DLD1 (cell line): ENCODE results near the gene FANCC.

Source experiments
- in situ Hi-C: cut with HindIII; loops from 2 replicates; pipeline ENCODE4 v1.10.0; 2017; ENCODE audit warnings: low sequenced_read_pairs

Gene FANCC

DNA sequence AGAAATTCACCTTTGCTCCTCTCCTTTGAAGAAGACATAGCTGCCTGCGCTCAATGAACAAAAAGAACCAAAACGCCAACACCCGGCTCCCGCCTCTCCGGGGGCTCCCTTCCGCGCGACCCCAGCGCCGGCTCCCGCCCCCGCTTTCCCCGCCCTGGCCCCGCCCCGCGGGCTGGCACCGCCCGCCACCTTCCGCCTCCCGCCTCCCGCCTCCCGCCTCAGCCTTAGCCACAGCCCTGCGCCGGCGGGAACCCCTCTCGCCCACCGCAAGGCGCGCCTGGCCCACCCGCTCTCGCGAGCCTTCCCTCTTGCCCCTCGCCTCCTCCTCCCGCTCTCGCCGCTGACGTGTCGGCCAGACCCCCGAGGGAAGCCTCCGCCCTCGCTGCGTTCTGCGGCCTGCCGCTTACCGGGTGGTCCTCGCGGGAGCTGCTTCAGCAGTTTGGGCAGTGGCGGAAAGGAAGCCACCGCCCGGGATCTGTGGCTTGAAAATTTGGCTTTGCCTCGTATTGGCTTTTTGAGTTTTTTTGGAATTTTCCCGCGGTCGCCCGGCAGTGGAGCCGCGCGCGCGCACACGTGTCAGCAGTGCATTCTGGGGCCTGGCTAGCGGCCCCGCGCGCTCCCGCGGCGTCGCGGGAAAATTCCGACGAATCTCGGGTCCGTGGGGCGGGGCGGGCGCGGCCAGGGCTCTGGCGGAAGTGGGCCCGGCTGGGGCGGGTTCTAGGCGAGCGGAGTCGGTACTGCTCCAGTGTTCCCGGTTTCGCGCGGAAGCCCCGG lies at the start of gene FANCC:
FANCC (minus strand) TSS at position 591 of the 774 bp plus-strand sequence. CDS start 68,418 bp downstream, outside the sequence.
- in situ Hi-C loops, result no loop called here

DNA sequence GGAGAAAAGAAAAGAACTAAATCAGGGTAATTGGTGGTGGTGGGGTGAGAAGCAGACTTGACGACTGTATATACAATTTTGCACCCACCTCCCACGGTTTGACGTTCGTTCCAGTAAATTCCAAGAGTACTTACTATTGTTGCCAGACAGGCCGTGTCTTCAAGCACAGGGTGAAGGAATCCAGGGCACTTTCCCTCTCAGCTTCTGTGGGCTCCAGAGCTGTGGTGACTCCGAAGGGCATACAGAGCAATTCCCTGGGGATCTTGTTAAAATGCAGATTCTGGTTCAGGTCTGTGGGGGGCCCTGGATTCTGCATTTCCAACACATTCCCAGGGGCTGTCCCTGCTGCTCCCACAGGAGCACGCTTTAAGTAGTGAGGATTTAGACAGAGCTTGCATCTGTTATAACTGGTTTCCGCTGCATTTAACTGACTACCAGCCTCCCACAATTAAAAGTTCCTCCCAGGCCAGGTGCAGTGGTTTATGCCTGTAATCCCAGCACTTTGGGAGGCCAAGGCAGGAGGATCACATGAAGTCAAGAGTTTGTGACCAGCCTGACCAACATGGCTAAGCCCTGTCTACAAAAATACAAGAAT lies 49.3 kb upstream of the FANCC start:
- in situ Hi-C loops, result no loop called here

- in situ Hi-C loops, result no loop called here
Measured at GRCh38 chr9:95365766-95366165, 48.3 kb upstream of the FANCC start.

- in situ Hi-C loops, result no loop called here
Measured at GRCh38 chr9:95363051-95363841, 45.7 kb upstream of the FANCC start.

- in situ Hi-C loops, result no loop called here
Measured at GRCh38 chr9:95360866-95361265, 43.4 kb upstream of the FANCC start.

GRCh38 chr9:95357316-95357715 lies 39.8 kb upstream of the FANCC start:
- in situ Hi-C loops, result no loop called here

DNA sequence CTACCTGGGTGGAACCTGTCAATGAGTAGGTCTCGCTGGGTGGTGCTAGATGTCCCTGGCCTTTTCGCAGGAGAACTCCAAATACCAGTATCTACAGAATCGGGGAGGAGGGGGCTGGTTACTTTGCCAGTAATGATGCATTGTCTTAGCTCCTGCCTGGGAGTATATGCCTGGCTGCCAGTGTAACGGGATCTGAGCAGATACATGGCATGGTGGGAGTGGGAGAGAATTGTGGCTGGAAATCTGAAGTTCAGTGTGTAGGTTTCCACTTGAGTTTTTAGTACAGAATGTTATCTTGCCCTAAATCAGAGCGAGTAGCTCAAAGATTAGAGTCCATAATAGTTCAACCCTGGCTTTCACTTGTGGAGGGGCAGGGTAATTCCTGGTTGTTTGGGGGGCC lies 38.0 kb upstream of the FANCC start:
- in situ Hi-C loops, result no loop called here

GRCh38 chr9:95351051-95351450 lies 33.5 kb upstream of the FANCC start:
- in situ Hi-C loops, result no loop called here

- in situ Hi-C loops, result no loop called here
Measured at GRCh38 chr9:95350266-95350665, 32.8 kb upstream of the FANCC start.

DNA sequence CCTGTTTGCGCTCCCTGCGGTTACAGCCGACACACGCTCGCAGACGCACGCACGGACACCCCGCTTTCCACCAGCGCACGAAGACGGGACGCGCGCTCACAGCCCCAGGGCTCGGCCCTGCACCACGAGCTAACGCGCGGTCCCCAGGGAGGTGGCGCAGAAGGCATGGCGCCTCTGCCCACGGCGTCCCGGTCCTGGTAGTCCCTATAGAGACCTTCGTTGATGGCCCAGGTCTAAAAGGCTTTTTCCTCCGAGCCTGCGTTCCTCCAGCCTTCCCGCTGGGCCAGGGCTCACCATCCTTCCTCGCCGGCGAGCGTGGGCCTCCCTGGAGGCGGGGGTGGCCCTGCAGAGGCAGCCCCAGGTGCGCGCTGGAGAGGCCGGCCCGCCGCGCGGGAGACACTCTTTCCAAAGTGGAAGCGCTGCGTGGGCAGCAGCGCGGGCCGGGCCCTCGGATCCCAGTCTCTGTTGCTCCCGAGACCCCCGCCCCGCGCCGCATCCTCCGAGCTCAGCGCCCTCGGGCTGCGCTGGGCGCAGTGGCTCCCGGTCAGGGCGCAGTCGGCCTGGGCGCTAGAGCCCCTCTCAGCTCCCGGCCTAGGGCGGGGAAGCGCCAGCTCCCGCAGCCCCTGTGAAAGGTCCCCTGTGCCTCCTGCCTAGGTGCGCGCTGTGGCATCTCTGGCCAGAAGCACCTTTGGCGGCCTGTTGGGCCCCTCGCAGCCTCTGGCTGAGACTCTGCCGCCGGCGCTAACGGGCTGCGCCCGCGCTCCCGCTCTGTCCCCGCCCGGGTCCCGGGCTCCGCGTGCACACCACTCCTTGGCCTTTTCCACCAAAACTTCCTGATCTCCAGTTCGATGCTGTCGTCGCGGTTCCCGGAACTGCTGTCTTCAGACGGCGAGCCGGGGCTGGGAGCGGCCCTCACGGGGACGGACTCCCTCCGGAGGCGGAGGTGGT lies 31.9 kb upstream of the FANCC start:
- in situ Hi-C loops, result no loop called here

DNA sequence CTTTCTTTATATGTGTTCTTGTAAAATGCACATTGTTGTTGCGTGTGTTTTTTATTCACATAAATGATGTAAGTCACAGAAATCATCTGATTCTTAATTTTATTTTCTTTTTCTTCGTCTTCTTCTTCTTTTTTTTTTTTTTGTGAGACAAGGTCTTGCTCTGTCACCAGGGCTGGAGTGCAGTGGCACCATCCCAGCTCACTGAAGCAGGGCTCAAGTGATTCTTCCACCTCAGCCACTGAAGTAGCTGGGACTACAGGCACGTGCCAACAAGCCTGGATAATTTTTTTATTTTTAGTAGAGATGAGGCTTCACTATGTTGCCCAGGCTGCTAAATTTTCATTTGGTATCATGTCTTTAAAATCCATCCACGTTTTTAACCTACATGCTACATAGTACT lies 28.5 kb upstream of the FANCC start:
- in situ Hi-C loops, result no loop called here

DNA sequence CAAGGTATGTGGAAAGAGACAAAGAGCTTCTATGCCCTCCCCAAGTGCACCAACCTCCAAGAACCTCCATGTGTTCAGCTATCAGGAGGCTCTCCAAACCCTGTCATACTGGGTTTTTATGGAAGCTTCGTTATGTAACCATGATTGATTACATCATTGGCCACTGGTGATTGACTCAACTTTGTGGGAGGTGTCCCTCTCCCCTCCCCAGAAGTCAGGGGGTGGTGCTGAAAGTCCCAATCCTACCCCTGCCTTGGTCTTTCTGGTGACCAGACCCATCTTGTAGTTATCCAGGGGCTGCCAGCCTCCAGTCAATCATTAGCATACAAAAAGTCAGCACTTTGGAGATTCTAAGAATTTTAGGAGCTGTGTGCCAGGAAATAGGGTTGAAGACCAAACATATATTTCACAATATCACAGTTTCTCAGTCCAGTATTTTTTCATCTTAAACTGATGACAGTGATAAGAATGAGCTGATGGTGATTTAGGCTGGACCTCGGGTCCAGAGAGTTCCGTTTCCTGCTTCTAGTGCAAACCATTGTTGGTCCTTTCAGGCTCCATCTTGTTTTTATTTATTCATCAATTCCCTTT lies 27.3 kb upstream of the FANCC start:
- in situ Hi-C loops, result no loop called here

DNA sequence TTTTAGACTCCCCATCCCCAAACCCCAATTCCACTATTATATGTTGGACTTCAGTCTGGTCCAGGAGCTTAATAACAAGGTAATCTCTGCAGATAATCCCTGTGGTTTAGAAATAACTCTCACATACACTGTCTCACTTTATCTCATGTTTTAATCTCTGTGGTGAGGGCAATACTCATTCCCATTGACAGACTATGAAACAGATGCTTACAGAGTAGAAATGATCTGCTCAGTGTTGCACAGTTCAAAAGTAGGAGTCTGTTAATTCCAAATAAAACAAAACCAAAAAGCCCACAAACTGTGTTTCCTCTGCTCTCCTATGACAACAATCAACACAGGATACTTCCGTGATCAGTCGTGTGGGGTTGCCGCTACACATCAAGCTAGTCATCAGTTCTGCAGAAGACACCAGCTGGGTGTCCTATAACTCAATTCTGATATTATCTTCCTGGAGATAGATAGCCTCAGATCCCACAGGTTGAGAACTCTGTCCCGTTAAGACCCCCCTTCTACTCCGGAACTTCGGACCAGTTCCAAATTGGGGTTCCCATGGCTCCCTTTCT lies 26.3 kb upstream of the FANCC start:
- in situ Hi-C loops, result no loop called here

DNA sequence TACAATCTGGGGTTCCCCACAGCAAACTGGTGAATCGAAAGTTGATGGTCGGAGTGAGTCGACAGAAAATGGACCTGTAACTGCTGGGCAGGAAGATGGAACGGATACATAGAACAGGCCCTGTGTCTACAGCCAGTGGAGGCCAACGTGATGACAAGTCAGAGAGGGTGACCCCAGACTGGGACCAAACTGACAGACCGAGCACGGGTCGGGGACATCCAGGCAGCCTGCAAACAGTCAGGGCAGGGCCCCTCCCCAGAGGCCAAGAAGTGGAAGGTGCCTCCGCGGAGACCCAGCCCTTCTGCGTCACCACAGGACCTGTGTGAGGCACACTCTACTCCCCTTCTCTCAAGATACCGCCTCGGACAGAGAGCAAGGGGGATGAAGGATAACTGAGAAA lies 25.1 kb upstream of the FANCC start:
- in situ Hi-C loops, result no loop called here

- in situ Hi-C loops, result no loop called here
Measured at GRCh38 chr9:95341293-95341962, 23.9 kb upstream of the FANCC start.

DNA sequence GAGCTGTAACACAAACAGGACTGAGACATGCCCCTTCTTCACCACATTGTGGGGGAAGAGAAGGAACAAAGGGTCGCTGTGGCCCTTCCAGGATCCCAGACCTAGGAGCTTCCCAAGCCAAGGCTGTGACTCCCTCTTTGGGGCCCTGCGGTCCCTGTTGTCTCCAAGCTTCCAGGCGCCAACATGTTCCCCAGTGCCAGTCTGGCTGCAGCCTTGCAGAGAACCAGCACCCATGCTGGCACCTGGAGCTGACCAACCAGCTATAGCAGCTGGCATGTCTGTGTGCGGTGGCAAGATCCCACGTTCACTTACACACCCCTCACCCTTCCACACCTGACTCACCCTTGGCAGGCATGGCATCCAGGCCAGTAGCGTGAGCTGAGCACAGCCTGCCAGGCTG lies 20.7 kb upstream of the FANCC start:
- in situ Hi-C loops, result no loop called here

GRCh38 chr9:95336281-95336680 lies 18.8 kb upstream of the FANCC start:
- in situ Hi-C loops, result no loop called here

DNA sequence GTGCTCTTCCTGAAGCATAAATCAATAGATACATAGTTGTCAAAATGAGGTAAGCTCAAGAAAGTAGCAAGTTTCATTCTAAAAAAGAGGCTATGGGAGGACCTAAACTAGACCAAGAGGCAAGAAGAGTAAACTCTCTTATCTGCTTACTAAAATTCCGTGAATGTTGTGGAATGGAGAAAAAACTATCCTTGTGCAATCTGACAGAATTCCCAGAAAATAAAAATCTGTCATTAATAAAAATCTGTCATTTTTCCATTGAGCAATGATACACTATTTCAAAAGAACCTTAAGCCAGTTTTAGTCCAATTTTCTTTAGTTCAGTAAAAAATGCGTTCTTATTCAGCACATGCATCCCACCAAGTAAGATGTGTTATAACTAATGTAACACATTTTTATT lies 15.9 kb upstream of the FANCC start:
- in situ Hi-C loops, result no loop called here

DNA sequence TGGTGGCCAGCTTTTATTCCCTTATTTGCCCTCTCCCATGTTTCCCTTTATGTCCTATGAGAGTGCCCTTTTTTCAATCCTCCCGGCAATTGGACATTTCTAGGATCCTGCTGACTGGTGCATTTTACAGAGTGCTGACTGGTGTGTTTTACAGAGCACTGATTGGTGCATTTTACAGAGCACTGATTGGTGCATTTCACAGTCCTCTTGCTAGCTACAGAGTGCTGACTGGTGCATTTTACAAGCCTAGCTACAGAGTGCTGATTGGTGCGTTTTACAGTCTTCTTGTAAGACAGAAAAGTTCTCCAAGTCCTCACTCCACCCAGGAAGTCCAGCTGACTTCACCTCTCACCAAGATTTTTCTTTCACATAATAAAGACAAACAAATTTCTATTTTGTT lies 15.4 kb upstream of the FANCC start:
- in situ Hi-C loops, result no loop called here
